HepG2 (cell line): ENCODE results near the gene IFIT2. TPM values are rescaled to one million over a fixed set of nuclear protein-coding genes. Genes with fewer than 3 reads are reported as not detected.

Experiments used
- ATAC-seq: fragments of 200-7000 bp; cut with Tn5 transposase; 3 replicates; pipeline ENCODE4 v1.9.1; 2020; ENCODE audit warnings: mild to moderate bottlenecking, moderate library complexity
- BruUV-seq: library from RNA; stranded (reverse); fragments of 400-500 nt; replicated peaks from 2 replicates; lab custom pipeline; 2021; lab: Mats Ljungman, UMichigan
- CTCF ChIA-PET: fragments of 300-600 bp; formaldehyde crosslinking; extraction: SDS; loops from one replicate; lab custom pipeline; 2021; ENCODE audit warnings: low total read pairs, inconsistent platforms, low intra/inter-chr PET ratio; lab: Yijun Ruan, JAX
- POLR2A ChIA-PET: fragments of 350-600 bp; sonication (Branson Sonifier 250); formaldehyde crosslinking; loops from one replicate; lab custom pipeline; 2020; ENCODE audit warnings: antibody characterized with exemption, inconsistent platforms; lab: Yijun Ruan, JAX
- DNase-seq: peaks from one replicate; pipeline ENCODE4 v3.0.0-alpha.2; 2015; ENCODE audit warnings: low spot score
- FAIRE-seq: peaks from 3 replicates; lab custom pipeline; 2011; peaks lifted over from hg19 to GRCh38; lab: Jason Lieb, UNC
- H2AFZ ChIP-seq: one replicate; pipeline ENCODE4 v1.6.1; 2011; ENCODE audit warnings: low read length, inconsistent platforms
- H3K27ac ChIP-seq: fragments of 300-600 bp; 3 replicates; pipeline ENCODE4 v1.8.0; 2011; ENCODE audit warnings: mixed run types, mild to moderate bottlenecking, mixed read lengths, low read length, inconsistent platforms; ENCODE audit not compliant: insufficient read depth; ENCODE audit errors: extremely low read length
- H3K27me3 ChIP-seq, 2 experiments: fragments of 200-600 bp in 1 of 2; 2 replicates in 1 of 2; 3 replicates in 1 of 2; pipeline versions ENCODE4 v1.6.0 to v1.8.0; 2011; ENCODE audit warnings: low read length in 2 of 2, mild to moderate bottlenecking in 2 of 2, moderate library complexity in 2 of 2, inconsistent platforms in 1 of 2; ENCODE audit not compliant: insufficient read depth in 2 of 2, control insufficient read depth in 1 of 2
- H3K36me3 ChIP-seq, 2 experiments: fragments of 200-600 bp in 1 of 2; replicated peaks in 1 of 2; 2 replicates in 1 of 2; 3 replicates in 1 of 2; pipeline versions ENCODE4 v1.5.1 to v1.8.0; 2011; ENCODE audit warnings: low read length in 2 of 2, inconsistent platforms in 1 of 2; ENCODE audit not compliant: insufficient read depth in 2 of 2, control insufficient read depth in 1 of 2
- H3K4me1 ChIP-seq: 2 replicates; pipeline ENCODE4 v1.5.1; 2012; ENCODE audit warnings: low read length, inconsistent platforms; ENCODE audit not compliant: insufficient read depth
- H3K4me2 ChIP-seq: 2 replicates; pipeline ENCODE4 v1.6.0; 2011; ENCODE audit warnings: low read depth, low read length, inconsistent platforms
- H3K4me3 ChIP-seq, 3 experiments: fragments of 200-600 bp in 1 of 3; sonication (generic), shearing (Covaris generic) in 1 of 3; replicated peaks in 1 of 3; 2 replicates each; pipeline ENCODE4 v1.5.1; 2011 to 2016; ENCODE audit warnings: low read length in 3 of 3, inconsistent platforms in 2 of 3, low read depth in 2 of 3, mild to moderate bottlenecking in 2 of 3, control low read depth in 1 of 3, mixed read lengths in 1 of 3; ENCODE audit not compliant: insufficient read depth in 1 of 3
- H3K79me2 ChIP-seq: one replicate; pipeline ENCODE4 v1.6.1; 2011; ENCODE audit warnings: low read length, inconsistent platforms; ENCODE audit not compliant: insufficient read depth
- H3K9ac ChIP-seq: 2 replicates; pipeline ENCODE4 v1.6.0; 2011; ENCODE audit warnings: mild to moderate bottlenecking, low read depth, low read length, inconsistent platforms; ENCODE audit not compliant: insufficient read depth
- H3K9me3 ChIP-seq: 2 replicates; pipeline ENCODE4 v1.5.1; 2012; ENCODE audit warnings: mild to moderate bottlenecking, low read length
- H4K20me1 ChIP-seq: 2 replicates; pipeline ENCODE4 v1.6.0; 2011; ENCODE audit warnings: inconsistent platforms, mild to moderate bottlenecking, low read length, moderate library complexity; ENCODE audit not compliant: insufficient read depth
- ARID3A ChIP-seq: IDR thresholded peaks from 2 replicates; pipeline ENCODE4 v1.6.1; 2012; ENCODE audit warnings: low read depth, low read length, improper control_type of control experiment
- CBFB ChIP-seq: sonication (generic); formaldehyde crosslinking; IDR thresholded peaks from 2 replicates; pipeline ENCODE4 v1.4.0; 2020; ENCODE audit warnings: missing genetic modification reagents
- FOXJ3 ChIP-seq: sonication (generic); formaldehyde crosslinking; IDR thresholded peaks from 2 replicates; pipeline ENCODE4 v1.4.0; 2020; ENCODE audit warnings: missing genetic modification reagents, mild to moderate bottlenecking, borderline replicate concordance
- KAT7 ChIP-seq: IDR thresholded peaks from 2 replicates; pipeline ENCODE4 v1.6.1; 2018; ENCODE audit warnings: borderline replicate concordance, missing compliant biosample characterization
- NFE2L1 ChIP-seq: sonication (generic); formaldehyde crosslinking; IDR thresholded peaks from 2 replicates; pipeline ENCODE4 v1.4.0; 2020; ENCODE audit warnings: missing genetic modification reagents, mild to moderate bottlenecking, borderline replicate concordance
- PRPF4 ChIP-seq: fragments of 200-400 bp; formaldehyde crosslinking; IDR thresholded peaks from 2 replicates; pipeline ENCODE4 v1.6.1; 2016; ENCODE audit warnings: low read length, low read depth; ENCODE audit not compliant: poor library complexity, severe bottlenecking
- REL ChIP-seq: sonication (generic); formaldehyde crosslinking; conservative IDR thresholded peaks from 2 replicates; pipeline ENCODE4 v1.8.0; 2022; ENCODE audit warnings: mild to moderate bottlenecking, missing genetic modification reagents, moderate library complexity
- SETDB1 ChIP-seq: sonication (generic); formaldehyde crosslinking; IDR thresholded peaks from 2 replicates; pipeline ENCODE4 v1.5.1; 2020; ENCODE audit warnings: missing genetic modification reagents, mild to moderate bottlenecking, borderline replicate concordance
- SNRNP70 ChIP-seq: fragments of 200-400 bp; formaldehyde crosslinking; IDR thresholded peaks from 2 replicates; pipeline ENCODE4 v1.6.1; 2017; ENCODE audit warnings: mild to moderate bottlenecking, low read depth, low read length, moderate library complexity
- TEAD3 ChIP-seq: optimal IDR thresholded peaks from 2 replicates; pipeline ENCODE3; 2016; ENCODE audit warnings: borderline replicate concordance
- ZFP1 ChIP-seq: IDR thresholded peaks from 2 replicates; pipeline ENCODE4 v1.6.1; 2016
- ZNF446 ChIP-seq: sonication (generic); formaldehyde crosslinking; IDR thresholded peaks from 2 replicates; pipeline ENCODE4 v1.5.0; 2020; ENCODE audit warnings: mild to moderate bottlenecking, missing genetic modification reagents
- WGBS: methylation state at CpG from one replicate; pipeline ENCODE4 v1.1.6; 2017; ENCODE audit warnings: low lambda C conversion rate; 5-methylcytosine and 5-hydroxymethylcytosine counted together
- in situ Hi-C: cut with HindIII; loops from 2 replicates; pipeline ENCODE4 v1.10.0; 2017; ENCODE audit warnings: low pct_unique_long_range_greater_than_20kb; ENCODE audit not compliant: extremely low pct_ligation_motif_present
- intact Hi-C: fragments of 100-400 bp; cut with micrococcal nuclease; formaldehyde crosslinking; loops from one replicate; pipeline ENCODE4 v1.10.0; 2022; ENCODE audit not compliant: unreplicated experiment
- polyA plus RNA-seq, 8 experiments: library from polyadenylated mRNA; depleted of rRNA in 3 of 8; stranded (reverse) in 7 of 8; unstranded in 1 of 8; fragments of >200 nt; fragmentation: Illumina TruSeq in 4 of 8; extraction: Trizol in 4 of 8; gene quantifications; 2 replicates each; pipeline versions ENCODE4 v1.2.1 to v1.2.3, GENCODE V29; 2011 to 2016; ENCODE audit warnings: low read depth in 4 of 8, missing spikeins in 1 of 8, mixed read lengths in 1 of 8; ENCODE audit not compliant: insufficient read depth in 1 of 8
- total RNA-seq, 5 experiments: library from RNA; depleted of rRNA; stranded (reverse); fragments of >200 nt; fragmentation: Illumina TruSeq; extraction: Trizol; gene quantifications; 2 replicates each; pipeline ENCODE4 v1.2.3, GENCODE V29; 2016; ENCODE audit warnings: low read depth in 1 of 5

The IFIT2 gene
- total and polyA plus RNA-seq, 2 of the 13 experiments (the other 11 are each of a cell fraction or from before 2014, with no cell fraction given), result 0.04 to 0.15 TPM

DNA sequence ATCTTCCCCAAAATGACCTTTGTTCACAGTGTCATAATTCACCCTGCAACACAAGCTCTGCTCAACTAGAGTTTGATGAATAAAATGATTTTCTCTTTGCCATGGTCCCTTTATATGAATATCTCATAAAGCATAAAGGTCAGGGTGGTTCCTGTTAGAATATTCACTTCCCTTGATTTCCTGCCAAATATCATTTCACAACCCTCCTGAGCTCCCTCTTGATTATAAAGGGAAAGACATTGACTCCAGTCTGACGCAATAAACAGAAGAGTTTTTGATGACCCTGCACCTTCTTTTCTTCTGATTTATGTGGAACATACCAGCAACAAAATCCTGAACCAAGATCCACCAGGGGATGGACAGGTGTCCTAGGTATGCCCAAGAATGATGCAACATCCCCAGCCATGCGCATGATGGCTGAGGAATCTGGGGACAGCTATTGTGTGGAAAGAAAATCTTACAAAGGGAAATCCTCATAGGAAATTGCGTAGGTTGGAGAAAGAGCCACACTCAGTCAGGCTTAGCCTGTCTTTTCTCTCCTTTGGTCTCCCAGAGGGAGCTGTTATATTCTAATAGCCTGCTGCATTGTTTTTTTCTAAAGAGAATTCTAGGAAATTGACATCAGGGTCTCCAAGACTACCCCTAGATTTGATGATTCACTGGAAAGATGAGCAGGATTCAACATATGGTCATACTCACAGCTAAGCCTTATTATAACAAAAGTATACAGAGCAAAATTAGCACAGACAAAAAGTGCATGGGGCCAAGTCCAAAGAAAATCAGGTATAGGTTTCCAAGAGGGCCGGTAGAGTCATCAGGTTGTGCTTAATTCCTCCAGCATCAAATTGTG is 44.8 kb downstream of the IFIT2 start (continued):
- TF ChIP-seq ARID3A (no peak), REL (CRISPR knock-in tag) (no peak), CBFB (CRISPR knock-in tag) (no peak), KAT7 (CRISPR knock-in tag) (no peak), SNRNP70 (no peak), PRPF4 (no peak), SETDB1 (no peak), FOXJ3 (CRISPR knock-in tag) (no peak), NFE2L1 (CRISPR knock-in tag) (no peak)

DNA sequence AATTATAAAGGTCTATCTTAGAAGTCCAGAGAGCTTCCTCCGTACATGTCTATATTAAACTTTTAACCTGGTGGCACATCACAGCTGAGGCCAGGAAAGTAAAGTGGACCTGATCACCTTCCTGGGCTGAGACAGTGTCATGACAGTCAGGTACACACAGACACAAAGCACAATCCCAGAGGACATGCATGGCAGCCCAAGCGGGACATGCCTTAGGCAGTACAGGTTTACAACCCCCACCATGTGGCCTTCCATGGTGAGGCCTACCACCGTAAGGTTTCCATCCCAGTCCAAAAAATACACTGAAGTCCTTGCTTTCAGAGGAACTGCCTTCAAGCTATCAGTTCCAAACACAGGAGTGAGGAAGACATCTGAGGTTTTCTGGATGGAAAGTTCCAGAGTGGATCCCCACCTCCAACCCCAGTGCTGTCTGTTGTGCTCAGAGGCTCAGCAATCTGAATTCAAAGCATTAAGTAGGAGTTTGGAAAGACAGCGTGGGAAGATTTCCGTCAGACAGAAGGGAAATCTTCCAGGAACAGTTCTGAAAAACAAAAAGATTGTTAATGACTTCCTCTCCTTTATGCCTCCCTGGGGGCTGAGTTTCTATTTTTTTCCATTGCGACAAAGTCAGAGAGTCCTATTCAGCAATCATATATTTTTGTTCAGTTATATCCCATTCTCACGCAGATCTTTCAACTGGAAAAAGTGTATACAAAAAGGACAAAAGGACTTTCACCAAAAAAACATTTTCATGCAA is 46.0 kb downstream of the IFIT2 start:
- WGBS, result 97% methylated on average over 5 of the region's 7 CpGs
- ChIA-PET POLR2A (interaction anchor here (2.0 kb wide), 1 partner anchor 16 kb away, joined by 8 read pairs; no protein-coding TSS in a partner anchor), CTCF (no interaction called here)
- H3K4me2 ChIP-seq, result no peak overlapping the region
- H3K9me3 ChIP-seq, result no peaks in the 10 kb centered on the region
- BruUV-seq, result no TSS peak
- peaks cover 72% of the 10 kb centered on the region for H3K4me1 ChIP-seq
- H3K27me3 ChIP-seq, result no peaks in the 10 kb centered on the region
- intact Hi-C loops, result no loop called here
- DNase-seq (no peak), ATAC-seq (no peak), FAIRE-seq (no peak)
- TF ChIP-seq ZFP1 (CRISPR knock-in tag) (no peak), ZNF446 (CRISPR knock-in tag) (no peak), TEAD3 (CRISPR knock-in tag) (no peak)
- no peaks in the 10 kb centered on the region for H3K36me3 ChIP-seq
- no peaks in the 10 kb centered on the region for H3K79me2 ChIP-seq
- H3K27ac ChIP-seq, result no peak overlapping the region
- no peak overlapping the region for H2AFZ ChIP-seq
- in situ Hi-C loops, result no loop called here
- H4K20me1 ChIP-seq, result no peaks in the 10 kb centered on the region
- no peak overlapping the region for H3K9ac ChIP-seq
- no peak overlapping the region for H3K4me3 ChIP-seq
